Right lobe of liver (tissue), 6 donors: Measurements from ENCODE around the gene CS. TPM values are rescaled to one million over a fixed set of nuclear protein-coding genes. Genes with fewer than 3 reads are reported as not detected.

Experiments used
- ATAC-seq, 4 donors: fragments of 200-7000 bp; cut with Tn5 transposase; one replicate each; pipeline ENCODE4 v1.9.1; 2020; ENCODE audit warnings: mild to moderate bottlenecking in 4 of 4, moderate library complexity in 4 of 4
- DNase-seq, 3 donors: peaks; one replicate each; pipeline ENCODE4 v3.0.0-alpha.2; 2020
- H3K27ac ChIP-seq, 3 donors: fragments of 200-600 bp; one replicate each; pipeline ENCODE4 v1.8.0; 2022
- H3K27me3 ChIP-seq, 2 donors: fragments of 200-600 bp; one replicate each; pipeline ENCODE4 v1.8.0; 2022
- H3K36me3 ChIP-seq, 4 donors: fragments of 200-600 bp; sonication (generic) in 1 of 4; one replicate each; pipeline versions ENCODE4 v1.5.1 to v1.8.0; 2017 to 2022; ENCODE audit warnings: control low read depth in 1 of 4
- H3K4me1 ChIP-seq, 4 donors: fragments of 200-600 bp; sonication (generic) in 1 of 4; one replicate each; pipeline versions ENCODE4 v1.5.1 to v1.8.0; 2017 to 2022; ENCODE audit warnings: control low read depth in 1 of 4
- H3K4me3 ChIP-seq, 3 donors: fragments of 200-600 bp; one replicate each; pipeline ENCODE4 v1.8.0; 2022
- H3K9me3 ChIP-seq, 4 donors: fragments of 200-600 bp; sonication (generic) in 1 of 4; one replicate each; pipeline versions ENCODE4 v1.5.1 to v1.8.0; 2017 to 2022; ENCODE audit warnings: control low read depth in 1 of 4
- CTCF ChIP-seq, 4 donors: fragments of 200-600 bp in 3 of 4; fragments of 450-650 bp in 1 of 4; IDR thresholded peaks; one replicate each; pipeline versions ENCODE4 v1.5.1 to v1.8.0; 2016 to 2022; ENCODE audit warnings: antibody characterized with exemption in 4 of 4, mild to moderate bottlenecking in 2 of 4
- POLR2A ChIP-seq: fragments of 450-650 bp; IDR thresholded peaks from one replicate; pipeline ENCODE4 v1.6.1; 2017; ENCODE audit warnings: antibody characterized with exemption, mild to moderate bottlenecking
- WGBS: methylation state at CpG from one replicate; pipeline ENCODE4 v1.1.6; 2018; ENCODE audit warnings: low coverage, low lambda C conversion rate; ENCODE audit not compliant: insufficient coverage; ENCODE audit errors: missing lambda C conversion rate; 5-methylcytosine and 5-hydroxymethylcytosine counted together
- intact Hi-C, 2 donors: fragments of 100-400 bp; cut with DNase I; formaldehyde crosslinking; loops; one replicate each; pipeline versions ENCODE4 v1.11.2 to v1.14.1; 2022
- total RNA-seq, 6 experiments: library from RNA; depleted of rRNA in 2 of 6; stranded (reverse); fragments of >200 nt in 2 of 6; fragmentation: NEBNext Ultra II Directional in 3 of 6; extraction: Animal tissue kit (Norgen Biotek cat#: 25700) in 3 of 6; gene quantifications; one replicate each; pipeline versions ENCODE4 v1.1.0 to v1.2.4, GENCODE V29; 2016 to 2023
- donor health status: DM: no; HTN: yes; CAD: no.
- donor health status: DM: no; HTN: no; CAD: no.
- donor health status: DM: no; HTN: no; CAD: no.
- donor health status: DM: no; HTN: yes; CAD: no.
- donor health status: DM: no; HTN: yes; CAD: no.

Gene CS
- total RNA-seq, 6 experiments from 2014 or later, result 45.6 to 109 (median 61.2) TPM

DNA sequence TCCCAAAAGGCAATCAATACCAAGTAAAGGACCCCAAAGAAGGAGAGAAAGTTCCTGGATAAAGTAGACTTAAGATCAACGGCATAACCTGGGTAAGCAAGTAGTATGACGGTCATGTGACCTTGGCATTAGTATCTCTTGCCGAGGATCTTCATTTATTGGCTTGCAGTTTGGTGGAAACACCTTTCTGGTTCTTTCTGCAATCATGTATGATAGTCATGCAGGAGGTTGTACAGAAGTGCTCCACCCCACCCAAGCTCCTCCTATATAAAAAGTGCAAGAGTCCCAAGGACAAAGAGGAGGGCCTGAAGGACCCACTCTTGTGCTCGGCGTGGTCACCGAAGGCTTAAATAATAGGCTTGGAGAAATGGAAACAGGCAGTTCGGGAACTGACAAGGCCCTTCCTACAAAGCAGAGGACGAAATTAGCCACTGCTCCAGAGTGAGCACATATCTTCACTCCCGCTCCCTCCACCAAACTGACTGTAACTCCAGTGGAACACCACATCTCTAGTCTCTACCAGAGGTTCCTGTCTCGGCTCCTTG is 750 bp downstream of the CS start:
- intact Hi-C loops, result no loop called here
- Histone ChIP-seq H3K27ac (peak overlapping the region; percentile 46 to 96 (median 92)), H3K4me3 (peak overlapping the region; percentile 79 to 99 (median 94)), H3K9me3 (no peaks in the 10 kb centered on the region), H3K27me3 (no peaks in the 10 kb centered on the region), H3K36me3 (peaks cover 0 to 5% (median 0%) of the 10 kb centered on the region in 4 donors), H3K4me1 (peaks cover 0 to 71% (median 22%) of the 10 kb centered on the region in 4 donors)
- DNase-seq (no peak), ATAC-seq (peak in 3 of 4 donors; percentile 0 to 1 (median 0))
- no peak for TF ChIP-seq POLR2A
- 0% methylated on average over 8 of the region's 10 CpGs for WGBS

GRCh38 chr12:56298828-56299227 is 1.3 kb downstream of the CS start:
- peak overlapping the region in 1 of 3 donors; percentile 96 for H3K27ac ChIP-seq

DNA sequence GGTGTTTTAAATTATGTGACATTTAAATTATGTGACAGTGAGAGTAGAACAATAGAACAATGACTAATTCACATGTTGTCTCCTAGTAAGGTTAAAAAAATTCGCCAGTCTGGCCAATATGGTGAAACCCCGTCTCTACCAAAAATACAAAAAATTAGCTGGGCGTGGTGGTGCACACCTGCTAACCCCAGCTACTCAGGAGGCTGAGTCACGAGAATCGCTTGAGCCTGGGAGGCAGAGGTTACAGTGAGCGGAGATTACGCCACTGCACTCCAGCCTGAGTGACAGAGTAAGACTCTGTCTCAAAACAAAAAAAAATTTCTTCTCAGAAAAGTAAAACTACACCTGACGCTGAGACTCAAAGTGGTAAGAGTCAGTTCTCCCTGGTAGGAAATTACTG is 2.7 kb downstream of the CS start:
- 78% methylated on average over 8 of the region's 8 CpGs for WGBS
- Histone ChIP-seq H3K27ac (peak overlapping the region in 1 of 3 donors; percentile 3), H3K9me3 (no peaks in the 10 kb centered on the region), H3K4me3 (no peak overlapping the region), H3K27me3 (no peaks in the 10 kb centered on the region), H3K4me1 (peaks cover 0 to 76% (median 18%) of the 10 kb centered on the region in 4 donors), H3K36me3 (peaks cover 0 to 5% (median 0%) of the 10 kb centered on the region in 4 donors)
- no peak for DNase-seq
- no peak for ATAC-seq
- TF ChIP-seq CTCF (IDR thresholded peaks at IDR 0.05), result no peak
- intact Hi-C loops, result no loop called here

More at GRCh38 chr12:56298828-56299227, 1.3 kb downstream of the CS start:
- intact Hi-C loops, result no loop called here
- ATAC-seq, result no peak
- Histone ChIP-seq H3K9me3 (no peaks in the 10 kb centered on the region), H3K4me3 (peak overlapping the region; percentile 79 to 99 (median 94)), H3K36me3 (peaks cover 0 to 5% (median 0%) of the 10 kb centered on the region in 4 donors), H3K27me3 (no peaks in the 10 kb centered on the region), H3K4me1 (peaks cover 0 to 77% (median 23%) of the 10 kb centered on the region in 4 donors)
- TF ChIP-seq CTCF (IDR thresholded peaks at IDR 0.05) (no peak), POLR2A (no peak)
- WGBS, result 21% methylated on average over 3 of the region's 5 CpGs
- DNase-seq, result no peak

DNA sequence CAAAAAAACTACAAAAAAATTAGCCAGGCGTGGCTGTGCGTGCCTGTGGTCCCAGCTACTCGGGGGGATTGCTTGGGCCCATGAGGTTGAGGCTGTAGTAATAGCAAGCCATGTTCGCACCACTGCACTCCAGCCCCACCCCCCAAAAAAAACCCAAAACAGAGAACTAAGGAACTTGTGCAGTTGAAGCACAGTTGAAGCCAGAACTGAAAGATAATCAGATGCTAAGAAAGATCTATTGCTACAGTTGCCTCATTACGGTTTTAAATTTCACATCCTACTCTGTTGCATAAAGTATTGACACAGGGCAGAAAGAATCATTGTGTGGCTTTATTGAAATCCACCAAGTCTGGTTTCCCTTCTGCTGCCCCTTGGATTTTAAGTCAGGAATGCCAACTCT is 3.8 kb downstream of the CS start:
- WGBS, result 38% methylated on average over 3 of the region's 5 CpGs
- no peak for ATAC-seq
- no peaks in the 10 kb centered on the region for H3K9me3 ChIP-seq
- TF ChIP-seq POLR2A (no peak), CTCF (IDR thresholded peaks at IDR 0.05) (no peak)
- H3K27me3 ChIP-seq, result no peaks in the 10 kb centered on the region
- no peak overlapping the region for H3K27ac ChIP-seq
- peaks cover 0 to 77% (median 14%) of the 10 kb centered on the region in 4 donors for H3K4me1 ChIP-seq
- intact Hi-C loops, result no loop called here
- no peak overlapping the region for H3K4me3 ChIP-seq
- no peak for DNase-seq
- peaks cover 0 to 8% (median 1%) of the 10 kb centered on the region in 4 donors for H3K36me3 ChIP-seq

DNA sequence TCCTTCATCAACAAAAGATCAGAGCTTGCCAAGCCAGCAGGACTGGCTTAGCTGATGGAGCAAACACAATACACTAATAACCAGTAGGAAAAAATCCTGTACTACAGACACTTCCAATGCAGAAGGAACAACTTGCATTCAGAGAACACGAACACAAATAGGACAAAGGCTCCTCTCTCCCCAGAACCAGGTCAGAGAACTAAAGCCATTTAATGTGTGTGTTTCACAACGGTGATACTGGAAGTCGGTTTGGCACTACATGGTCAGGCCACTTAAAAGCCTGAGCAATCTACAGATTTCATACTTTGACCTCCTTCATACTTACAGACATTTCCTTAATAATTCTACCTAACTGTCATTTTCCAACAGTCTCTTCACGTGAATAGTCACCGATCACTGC is 6.3 kb downstream of the CS start:
- Histone ChIP-seq H3K4me3 (no peak overlapping the region), H3K27me3 (no peaks in the 10 kb centered on the region), H3K36me3 (peaks cover 0 to 19% (median 4%) of the 10 kb centered on the region in 4 donors), H3K9me3 (no peaks in the 10 kb centered on the region), H3K27ac (no peak overlapping the region), H3K4me1 (peaks cover 0 to 75% (median 7%) of the 10 kb centered on the region in 4 donors)
- DNase-seq (no peak), ATAC-seq (peak in 3 of 4 donors; percentile 50 to 60 (median 57))
- intact Hi-C loops, result no loop called here
- WGBS, result 49% methylated on average over 5 of the region's 5 CpGs
- TF ChIP-seq CTCF (IDR thresholded peaks at IDR 0.05) (no peak), POLR2A (no peak)
